GM20000 (cell line): ENCODE results near the gene MTERF2.
"Not testable (repeated sequence)": the region's sequence is repeated elsewhere in the genome, so short reads cannot be mapped to it uniquely, and the experiment has no call there.

ENCODE experiments used
- DNase-seq: peaks from one replicate; pipeline ENCODE4 v3.0.0; 2012; ENCODE audit warnings: low spot score
- TF ChIP-seq, protein P1 (sequence below): IDR thresholded peaks from 2 replicates; pipeline ENCODE4 v1.5.1; 2012; ENCODE audit warnings: mild to moderate bottlenecking, control low read depth; ENCODE audit errors: extremely low read depth, missing control alignments

Gene MTERF2

DNA sequence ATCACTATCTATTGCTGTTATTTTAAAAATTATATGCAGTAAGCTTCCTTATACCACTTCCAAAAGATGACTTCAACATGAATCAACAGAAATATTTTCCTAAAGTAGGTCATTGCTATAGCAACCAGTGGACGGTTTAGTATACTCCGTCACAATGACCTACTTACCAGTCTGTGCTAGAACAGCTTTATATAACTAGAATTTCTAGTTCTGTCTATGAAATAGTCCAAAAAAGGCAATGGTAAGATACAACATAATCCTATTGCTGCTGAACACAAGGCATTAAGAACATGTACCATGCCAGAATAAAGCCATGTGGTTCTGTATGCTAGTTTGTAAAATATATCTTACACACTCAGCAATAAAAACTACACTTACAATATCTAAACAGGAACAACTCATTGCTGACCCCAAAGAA lies 40.7 kb upstream of the MTERF2 start:
- TF ChIP-seq, protein P1, sequence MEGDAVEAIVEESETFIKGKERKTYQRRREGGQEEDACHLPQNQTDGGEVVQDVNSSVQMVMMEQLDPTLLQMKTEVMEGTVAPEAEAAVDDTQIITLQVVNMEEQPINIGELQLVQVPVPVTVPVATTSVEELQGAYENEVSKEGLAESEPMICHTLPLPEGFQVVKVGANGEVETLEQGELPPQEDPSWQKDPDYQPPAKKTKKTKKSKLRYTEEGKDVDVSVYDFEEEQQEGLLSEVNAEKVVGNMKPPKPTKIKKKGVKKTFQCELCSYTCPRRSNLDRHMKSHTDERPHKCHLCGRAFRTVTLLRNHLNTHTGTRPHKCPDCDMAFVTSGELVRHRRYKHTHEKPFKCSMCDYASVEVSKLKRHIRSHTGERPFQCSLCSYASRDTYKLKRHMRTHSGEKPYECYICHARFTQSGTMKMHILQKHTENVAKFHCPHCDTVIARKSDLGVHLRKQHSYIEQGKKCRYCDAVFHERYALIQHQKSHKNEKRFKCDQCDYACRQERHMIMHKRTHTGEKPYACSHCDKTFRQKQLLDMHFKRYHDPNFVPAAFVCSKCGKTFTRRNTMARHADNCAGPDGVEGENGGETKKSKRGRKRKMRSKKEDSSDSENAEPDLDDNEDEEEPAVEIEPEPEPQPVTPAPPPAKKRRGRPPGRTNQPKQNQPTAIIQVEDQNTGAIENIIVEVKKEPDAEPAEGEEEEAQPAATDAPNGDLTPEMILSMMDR, result no peak
- no peak for DNase-seq

GRCh38 chr12:107026806-107027635 lies 40.1 kb upstream of the MTERF2 start:
- no peak for DNase-seq
- TF ChIP-seq, protein P1, result no peak

GRCh38 chr12:107026356-107026755 lies 39.4 kb upstream of the MTERF2 start:
- not testable (repeated sequence) for DNase-seq

GRCh38 chr12:107025671-107026070 lies 38.7 kb upstream of the MTERF2 start:
- DNase-seq, result no peak
- TF ChIP-seq, protein P1, result no peak

GRCh38 chr12:107019546-107019945 lies 32.6 kb upstream of the MTERF2 start:
- no peak for DNase-seq
- TF ChIP-seq, protein P1, result no peak

- TF ChIP-seq, protein P1, result no peak
- no peak for DNase-seq
Observed at GRCh38 chr12:107017042-107017441, 30.1 kb upstream of the MTERF2 start.

DNA sequence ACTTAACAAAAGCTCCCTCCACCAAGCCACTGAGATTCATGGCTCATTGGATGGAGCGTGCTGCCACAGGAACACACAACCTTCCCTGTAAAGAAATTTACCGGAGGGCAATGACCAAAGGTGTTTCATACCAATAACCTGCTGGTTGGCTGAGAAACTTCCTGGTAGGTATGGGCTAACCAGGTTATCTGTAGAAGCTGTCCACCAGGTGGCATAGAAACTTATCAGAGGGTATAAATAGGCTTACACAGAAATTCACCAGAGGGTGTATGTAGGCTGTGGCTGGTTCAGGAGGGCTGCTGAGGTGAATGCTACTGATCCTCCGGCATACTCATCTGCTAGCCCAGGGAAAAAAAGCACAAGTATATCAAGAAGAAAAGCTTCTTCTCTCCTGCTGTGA lies 27.1 kb upstream of the MTERF2 start:
- TF ChIP-seq, protein P1, result no peak
- no peak for DNase-seq
